Measurements from ENCODE around the gene HSPD1.
"Not testable (repeated sequence)": the region's sequence is repeated elsewhere in the genome, so short reads cannot be mapped to it uniquely, and the experiment has no call there.

The HSPD1 gene

GRCh38 chr2:197453123-197453913, 46.3 kb downstream of the HSPD1 start, which contains the start of gene COQ10B:
Gene COQ10B (plus strand): TSS chr2:197453552. CDS start chr2:197453561, 9 bp downstream.
- DNase-seq, result peak; percentile 98 to 100 (median 100)
- intact Hi-C loops (cut with DNase I), result loop anchor here (1.0 to 5.0 kb wide), 2 partner anchors 46 to 254 kb away; partner anchors contain the start of genes HSPD1 and MARS2

GRCh38 chr2:197452754-197453122, 46.9 kb downstream of the HSPD1 start:
- intact Hi-C loops (cut with DNase I), result loop anchor here (1.0 to 5.0 kb wide), 2 partner anchors 47 to 255 kb away; partner anchors contain the start of genes HSPD1 and MARS2
- no peak for DNase-seq

GRCh38 chr2:197450935-197451358, 48.7 kb downstream of the HSPD1 start:
- intact Hi-C loops (cut with DNase I), result loop anchor here (5.0 kb wide), 1 partner anchor 256 kb away; the partner anchor contains the start of gene MARS2
- DNase-seq, result not testable (repeated sequence)

DNA sequence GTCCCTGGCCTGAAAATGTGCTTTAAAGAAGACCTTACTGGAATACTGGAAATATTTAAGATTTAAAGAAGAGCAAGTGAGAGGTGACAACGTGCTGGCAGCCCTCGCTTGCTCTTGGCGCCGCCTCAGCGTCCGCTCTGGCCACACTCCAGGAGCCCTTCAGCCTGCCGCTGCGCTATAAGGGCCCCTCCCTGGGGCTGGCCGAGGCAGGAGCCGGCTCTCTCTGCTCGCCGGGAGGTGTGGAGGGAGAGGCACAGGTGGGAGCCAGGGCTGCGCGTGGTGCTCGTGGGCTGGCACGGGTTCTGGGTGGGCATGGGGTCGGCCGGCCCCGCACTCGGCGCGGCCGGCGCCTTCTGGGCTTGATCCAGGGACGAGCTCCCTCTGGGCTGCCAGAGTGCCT, 49.2 kb downstream of the HSPD1 start:
- intact Hi-C loops (cut with DNase I), result loop anchor here (5.0 kb wide), 1 partner anchor 257 kb away; the partner anchor contains the start of gene MARS2
- DNase-seq, result peak in 1 of 42 donors; percentile 10

- no peak for DNase-seq
- intact Hi-C loops (cut with DNase I), result no loop called here
Observed at GRCh38 chr2:197446844-197447243, 52.8 kb downstream of the HSPD1 start.

- intact Hi-C loops (cut with DNase I), result no loop called here
- peak in 1 of 42 donors; percentile 6 for DNase-seq
Observed at GRCh38 chr2:197445746-197446145, 53.9 kb downstream of the HSPD1 start.

- intact Hi-C loops (cut with DNase I), result no loop called here
- peak in 4 of 42 donors; percentile 7 to 40 (median 32) for DNase-seq
Observed at GRCh38 chr2:197442857-197443256, 56.8 kb downstream of the HSPD1 start.

GRCh38 chr2:197437380-197437779, 62.3 kb downstream of the HSPD1 start:
- intact Hi-C loops (cut with DNase I), result loop anchor here (5.0 to 10.0 kb wide), 2 partner anchors 57 to 270 kb away; partner anchors contain the start of genes HSPD1 and MARS2
- DNase-seq, result no peak
